Fibroblast of mammary gland (primary cell): ENCODE data around the gene SLC30A9.

ENCODE experiments used
- DNase-seq: peaks from one replicate; pipeline ENCODE4 v3.0.0-alpha.2; 2010; ENCODE audit warnings: low read depth
- H3K4me3 ChIP-seq: 2 replicates; pipeline ENCODE4 v1.5.1; 2011; ENCODE audit warnings: low read depth, mild to moderate bottlenecking, low read length, moderate library complexity; ENCODE audit not compliant: control insufficient read depth
- CTCF ChIP-seq: conservative IDR thresholded peaks from 2 replicates; pipeline ENCODE4 v1.5.1; 2011; ENCODE audit warnings: low read depth, low read length, inconsistent platforms; ENCODE audit not compliant: control insufficient read depth, insufficient read depth

The SLC30A9 gene

GRCh38 chr4:42074294-42074693 lies 84.0 kb downstream of the SLC30A9 start:
- no peak for DNase-seq
- TF ChIP-seq CTCF = no peak
- no peak overlapping the region for H3K4me3 ChIP-seq

- no peak for DNase-seq
- no peak overlapping the region for H3K4me3 ChIP-seq
- no peak for TF ChIP-seq CTCF
These were observed 88.0 kb downstream of the SLC30A9 start for GRCh38 chr4:42078184-42078801.

GRCh38 chr4:42080306-42080705 lies 90.0 kb downstream of the SLC30A9 start:
- TF ChIP-seq CTCF = no peak
- no peak overlapping the region for H3K4me3 ChIP-seq
- no peak for DNase-seq

DNA sequence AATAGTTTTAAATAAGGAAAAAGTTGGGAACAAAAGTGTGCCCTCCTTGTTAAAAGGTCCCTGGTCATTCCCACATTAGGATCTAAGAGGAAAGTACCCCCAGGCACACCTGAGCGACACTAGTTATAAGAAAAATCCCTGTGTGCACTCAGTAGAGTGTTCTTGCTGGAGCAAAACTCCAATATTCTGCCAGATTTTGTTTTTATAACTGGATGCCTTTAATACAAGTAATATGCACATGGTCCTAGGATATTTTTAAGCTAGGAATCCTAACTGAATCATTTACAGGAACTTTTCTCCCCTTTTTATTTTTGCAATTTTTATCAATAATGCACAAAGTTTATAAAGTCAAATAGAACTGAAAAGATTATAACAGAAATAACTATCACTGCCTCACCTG lies 93.5 kb downstream of the SLC30A9 start:
- no peak for TF ChIP-seq CTCF
- H3K4me3 ChIP-seq = no peak overlapping the region
- peak; percentile 18 for DNase-seq

DNA sequence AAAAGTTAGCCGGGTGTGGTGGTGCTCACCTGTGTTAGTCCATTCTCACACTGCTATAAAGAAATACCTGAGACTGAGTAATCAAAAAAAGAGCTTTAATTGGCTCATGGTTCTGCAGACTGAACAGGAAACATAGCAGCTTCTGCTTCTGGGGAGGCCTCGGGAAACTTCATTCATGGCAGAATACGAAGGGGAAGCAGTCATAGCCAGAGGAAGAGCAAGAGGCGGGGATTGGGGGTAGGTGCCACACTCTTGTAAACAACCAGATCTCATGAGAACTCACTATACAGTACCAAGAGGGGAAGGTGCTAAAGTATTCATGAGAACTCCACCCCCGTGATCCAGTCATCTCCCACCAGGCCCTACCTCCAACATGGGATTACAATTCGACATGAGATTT lies 98.1 kb downstream of the SLC30A9 start:
- H3K4me3 ChIP-seq = no peak overlapping the region
- TF ChIP-seq CTCF = no peak
- no peak for DNase-seq

DNA sequence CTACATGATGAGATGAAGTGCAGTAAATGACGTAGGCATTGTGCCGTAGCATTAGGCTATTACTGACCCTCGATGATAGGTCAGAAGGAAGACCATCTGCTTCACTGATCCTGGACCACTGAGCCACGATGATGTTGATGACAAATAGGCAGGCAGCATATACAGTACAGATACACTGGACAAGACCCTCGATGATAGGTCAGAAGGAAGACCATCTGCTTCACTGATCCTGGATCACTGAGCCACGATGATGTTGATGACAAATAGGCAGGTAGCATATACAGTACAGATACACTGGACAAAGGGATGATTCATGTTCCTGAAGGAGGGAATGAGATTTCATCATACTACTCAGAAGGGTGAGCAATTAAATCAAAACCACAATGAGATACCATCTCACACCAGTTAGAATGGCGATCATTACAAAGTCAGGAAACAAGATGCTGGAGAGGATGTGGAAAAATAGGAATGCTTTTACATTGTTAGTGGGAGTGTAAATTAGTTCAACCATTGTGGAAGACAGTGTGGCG lies 111.2 kb downstream of the SLC30A9 start:
- no peak for TF ChIP-seq CTCF
- DNase-seq = peak; percentile 49
- H3K4me3 ChIP-seq = no peak overlapping the region
